Nephron (organoid): ENCODE results near the gene GOLIM4.
A peak's percentile ranks its signal among the peaks of the same experiment; 100 is the strongest.

Source experiments
- H3K27ac Mint-ChIP-seq, 3 experiments: 2 replicates each; pipeline ENCODE4 v1.8.0; 2020; ENCODE audit warnings: mixed read lengths in 3 of 3, mild to moderate bottlenecking in 2 of 3, moderate library complexity in 1 of 3
- H3K27me3 Mint-ChIP-seq: 2 replicates; pipeline ENCODE4 v1.8.0; 2021; ENCODE audit warnings: low read depth, mild to moderate bottlenecking, moderate library complexity, mixed read lengths
- H3K36me3 Mint-ChIP-seq: 2 replicates; pipeline ENCODE4 v1.8.0; 2020; ENCODE audit warnings: low read depth, mixed read lengths
- H3K4me1 Mint-ChIP-seq: 2 replicates; pipeline ENCODE4 v1.8.0; 2020; ENCODE audit warnings: mixed read lengths
- H3K4me3 Mint-ChIP-seq, 3 experiments: 2 replicates each; pipeline ENCODE4 v1.8.0; 2020; ENCODE audit warnings: mild to moderate bottlenecking in 3 of 3, mixed read lengths in 3 of 3, moderate library complexity in 2 of 3
- H3K9me3 Mint-ChIP-seq: 2 replicates; pipeline ENCODE4 v1.8.0; 2020; ENCODE audit warnings: mixed read lengths
- TF ChIP-seq, protein P1 (sequence below), 3 experiments: fragments of 200-600 bp; sonication (generic); IDR thresholded peaks; one replicate each; pipeline ENCODE4 v1.5.0; 2021; ENCODE audit warnings: antibody characterized with exemption in 3 of 3; ENCODE audit not compliant: unreplicated experiment in 3 of 3

Gene GOLIM4

GRCh38 chr3:168094580-168094876 lies 1.2 kb downstream of the GOLIM4 start:
- Mint-ChIP-seq H3K27ac (peak overlapping the region; percentile 88 to 96 (median 95)), H3K9me3 (no peaks in the 10 kb centered on the region), H3K27me3 (no peaks in the 10 kb centered on the region), H3K4me1 (peaks cover 46% of the 10 kb centered on the region), H3K4me3 (peak overlapping the region; percentile 88 to 99 (median 92)), H3K36me3 (no peaks in the 10 kb centered on the region)
- TF ChIP-seq, protein P1, sequence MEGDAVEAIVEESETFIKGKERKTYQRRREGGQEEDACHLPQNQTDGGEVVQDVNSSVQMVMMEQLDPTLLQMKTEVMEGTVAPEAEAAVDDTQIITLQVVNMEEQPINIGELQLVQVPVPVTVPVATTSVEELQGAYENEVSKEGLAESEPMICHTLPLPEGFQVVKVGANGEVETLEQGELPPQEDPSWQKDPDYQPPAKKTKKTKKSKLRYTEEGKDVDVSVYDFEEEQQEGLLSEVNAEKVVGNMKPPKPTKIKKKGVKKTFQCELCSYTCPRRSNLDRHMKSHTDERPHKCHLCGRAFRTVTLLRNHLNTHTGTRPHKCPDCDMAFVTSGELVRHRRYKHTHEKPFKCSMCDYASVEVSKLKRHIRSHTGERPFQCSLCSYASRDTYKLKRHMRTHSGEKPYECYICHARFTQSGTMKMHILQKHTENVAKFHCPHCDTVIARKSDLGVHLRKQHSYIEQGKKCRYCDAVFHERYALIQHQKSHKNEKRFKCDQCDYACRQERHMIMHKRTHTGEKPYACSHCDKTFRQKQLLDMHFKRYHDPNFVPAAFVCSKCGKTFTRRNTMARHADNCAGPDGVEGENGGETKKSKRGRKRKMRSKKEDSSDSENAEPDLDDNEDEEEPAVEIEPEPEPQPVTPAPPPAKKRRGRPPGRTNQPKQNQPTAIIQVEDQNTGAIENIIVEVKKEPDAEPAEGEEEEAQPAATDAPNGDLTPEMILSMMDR (IDR thresholded peaks at IDR 0.05; ENCODE audit: unreplicated experiment in 3 of 3), result peak in 1 of 3 experiments; percentile 29

- Mint-ChIP-seq H3K4me3 (peak overlapping the region; percentile 75 to 99 (median 92)), H3K27me3 (no peaks in the 10 kb centered on the region), H3K27ac (peak overlapping the region; percentile 56 to 69 (median 56)), H3K4me1 (peaks cover 49% of the 10 kb centered on the region), H3K9me3 (no peaks in the 10 kb centered on the region), H3K36me3 (no peaks in the 10 kb centered on the region)
- TF ChIP-seq, protein P1 (IDR thresholded peaks at IDR 0.05; ENCODE audit: unreplicated experiment in 3 of 3), result no peak
Observed at GRCh38 chr3:168093790-168094189, 1.9 kb downstream of the GOLIM4 start.

DNA sequence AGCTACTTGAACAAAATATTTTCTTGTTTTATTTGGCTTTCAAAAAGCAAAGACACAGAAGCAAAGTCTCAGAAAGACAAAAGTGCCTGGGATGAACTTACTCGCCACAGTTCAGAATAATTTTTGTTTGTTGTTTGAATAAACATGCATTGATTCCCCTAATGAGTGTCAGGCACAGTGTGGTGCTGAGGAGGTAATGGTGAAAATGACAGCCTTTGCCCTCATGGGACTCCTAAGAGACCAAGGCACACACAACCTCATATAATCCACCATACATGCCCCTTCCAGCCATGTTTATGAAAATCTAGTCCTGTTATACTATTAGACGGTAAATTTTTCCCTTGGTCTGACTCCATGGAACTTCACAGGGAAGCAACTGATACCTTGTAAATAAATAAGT lies 2.5 kb downstream of the GOLIM4 start:
- Mint-ChIP-seq H3K4me1 (peaks cover 49% of the 10 kb centered on the region), H3K4me3 (peak overlapping the region; percentile 75 to 99 (median 92)), H3K9me3 (no peaks in the 10 kb centered on the region), H3K27me3 (no peaks in the 10 kb centered on the region), H3K27ac (peak overlapping the region; percentile 56 to 69 (median 56)), H3K36me3 (no peaks in the 10 kb centered on the region)
- TF ChIP-seq, protein P1 (IDR thresholded peaks at IDR 0.05; ENCODE audit: unreplicated experiment in 3 of 3), result no peak

GRCh38 chr3:168091941-168092340 lies 3.8 kb downstream of the GOLIM4 start:
- Mint-ChIP-seq H3K27me3 (no peaks in the 10 kb centered on the region), H3K4me1 (peaks cover 49% of the 10 kb centered on the region), H3K36me3 (no peaks in the 10 kb centered on the region), H3K4me3 (peak overlapping the region; percentile 75 to 99 (median 92)), H3K27ac (peak overlapping the region; percentile 4 to 70 (median 46)), H3K9me3 (no peaks in the 10 kb centered on the region)
- TF ChIP-seq, protein P1 (IDR thresholded peaks at IDR 0.05; ENCODE audit: unreplicated experiment in 3 of 3), result no peak

GRCh38 chr3:168091302-168091858 lies 4.3 kb downstream of the GOLIM4 start:
- no peaks in the 10 kb centered on the region for H3K27me3 Mint-ChIP-seq
- H3K36me3 Mint-ChIP-seq, result no peaks in the 10 kb centered on the region
- H3K4me3 Mint-ChIP-seq, result peak overlapping the region; percentile 2 to 99 (median 92)
- peaks cover 49% of the 10 kb centered on the region for H3K4me1 Mint-ChIP-seq
- no peaks in the 10 kb centered on the region for H3K9me3 Mint-ChIP-seq
- peak overlapping the region; percentile 2 to 70 (median 4) for H3K27ac Mint-ChIP-seq
- TF ChIP-seq, protein P1 (IDR thresholded peaks at IDR 0.05; ENCODE audit: unreplicated experiment in 3 of 3), result no peak
